Upper lobe of right lung (tissue), 1 donor: Measurements from ENCODE around the gene PAK5. TPM values are rescaled to one million over a fixed set of nuclear protein-coding genes. Genes with fewer than 3 reads are reported as not detected.

Experiments
- ATAC-seq: fragments of 200-7000 bp; cut with Tn5 transposase; one replicate; pipeline ENCODE4 v1.9.1; 2020; ENCODE audit warnings: mild to moderate bottlenecking, moderate library complexity
- DNase-seq: peaks from one replicate; pipeline ENCODE4 v3.0.0-alpha.2; 2020
- H3K27ac ChIP-seq: fragments of 200-600 bp; one replicate; pipeline ENCODE4 v1.8.0; 2022
- H3K27me3 ChIP-seq: fragments of 200-600 bp; one replicate; pipeline ENCODE4 v1.8.0; 2022; ENCODE audit warnings: mild to moderate bottlenecking
- H3K36me3 ChIP-seq: fragments of 200-600 bp; one replicate; pipeline ENCODE4 v1.8.0; 2022
- H3K4me1 ChIP-seq: fragments of 200-600 bp; one replicate; pipeline ENCODE4 v1.8.0; 2022
- H3K4me3 ChIP-seq: fragments of 200-600 bp; one replicate; pipeline ENCODE4 v1.8.0; 2022; ENCODE audit warnings: mild to moderate bottlenecking
- H3K9me3 ChIP-seq: fragments of 200-600 bp; one replicate; pipeline ENCODE4 v1.8.0; 2022
- CTCF ChIP-seq: fragments of 200-600 bp; IDR thresholded peaks from one replicate; pipeline ENCODE4 v1.8.0; 2022; ENCODE audit warnings: antibody characterized with exemption
- intact Hi-C: fragments of 100-400 bp; cut with DNase I; formaldehyde crosslinking; loops from one replicate; pipeline ENCODE4 v1.11.0; 2022
- total RNA-seq: library from RNA; stranded (reverse); fragmentation: NEBNext Ultra II Directional; extraction: Animal tissue kit (Norgen Biotek cat#: 25700); gene quantifications from one replicate; pipeline ENCODE4 v1.2.1, GENCODE V29; 2021
- donor health status: DM: no; HTN: yes; CAD: no; lungs with severe emphysema.

Gene PAK5
- total RNA-seq, 1 donor from 2014 or later = 0.35 TPM

GRCh38 chr20:9510911-9511310 lies 328.0 kb downstream of the PAK5 start:
- Histone ChIP-seq H3K36me3 (no peaks in the 10 kb centered on the region), H3K4me3 (no peak overlapping the region), H3K4me1 (peaks cover 21% of the 10 kb centered on the region), H3K27ac (no peak overlapping the region), H3K27me3 (peaks cover 64% of the 10 kb centered on the region), H3K9me3 (no peaks in the 10 kb centered on the region)
- no peak for ATAC-seq
- no peak for DNase-seq
- intact Hi-C loops = no loop called here
- no peak for TF ChIP-seq CTCF

- peaks cover 58% of the 10 kb centered on the region for H3K27me3 ChIP-seq
- H3K27ac ChIP-seq = no peak overlapping the region
- peaks cover 9% of the 10 kb centered on the region for H3K4me1 ChIP-seq
- TF ChIP-seq CTCF = no peak
- H3K4me3 ChIP-seq = no peak overlapping the region
- DNase-seq (no peak), ATAC-seq (no peak)
- intact Hi-C loops = no loop called here
- H3K9me3 ChIP-seq = no peaks in the 10 kb centered on the region
- no peaks in the 10 kb centered on the region for H3K36me3 ChIP-seq
Measured at GRCh38 chr20:9509246-9509645, 329.6 kb downstream of the PAK5 start.

DNA sequence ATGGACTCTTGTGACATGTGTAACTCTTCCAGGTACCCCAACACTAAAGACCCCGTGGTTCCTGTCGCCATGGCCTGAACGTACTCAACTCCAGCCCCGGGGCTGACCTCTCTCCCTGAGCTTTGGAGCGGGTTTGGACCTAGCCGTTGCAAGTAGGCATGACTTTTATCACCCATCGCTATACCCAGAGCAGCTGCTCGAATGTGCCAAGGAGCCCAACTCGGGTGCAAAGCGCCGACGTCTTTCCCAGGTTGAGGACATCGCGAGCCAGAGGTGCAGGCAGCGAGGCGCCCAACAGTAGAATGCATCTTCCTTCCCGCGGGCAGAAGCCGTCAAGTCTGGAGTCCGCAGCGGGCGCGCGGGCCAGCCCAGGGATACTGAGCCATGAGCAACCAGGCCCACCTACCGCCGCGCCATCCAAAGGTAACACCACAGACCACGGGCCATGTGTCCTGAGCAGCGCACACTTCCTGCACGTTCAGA lies 330.1 kb downstream of the PAK5 start:
- Histone ChIP-seq H3K36me3 (no peaks in the 10 kb centered on the region), H3K9me3 (no peaks in the 10 kb centered on the region), H3K4me3 (no peak overlapping the region), H3K27me3 (peaks cover 55% of the 10 kb centered on the region), H3K4me1 (peaks cover 9% of the 10 kb centered on the region), H3K27ac (no peak overlapping the region)
- intact Hi-C loops = no loop called here
- no peak for TF ChIP-seq CTCF
- ATAC-seq (no peak), DNase-seq (no peak)

DNA sequence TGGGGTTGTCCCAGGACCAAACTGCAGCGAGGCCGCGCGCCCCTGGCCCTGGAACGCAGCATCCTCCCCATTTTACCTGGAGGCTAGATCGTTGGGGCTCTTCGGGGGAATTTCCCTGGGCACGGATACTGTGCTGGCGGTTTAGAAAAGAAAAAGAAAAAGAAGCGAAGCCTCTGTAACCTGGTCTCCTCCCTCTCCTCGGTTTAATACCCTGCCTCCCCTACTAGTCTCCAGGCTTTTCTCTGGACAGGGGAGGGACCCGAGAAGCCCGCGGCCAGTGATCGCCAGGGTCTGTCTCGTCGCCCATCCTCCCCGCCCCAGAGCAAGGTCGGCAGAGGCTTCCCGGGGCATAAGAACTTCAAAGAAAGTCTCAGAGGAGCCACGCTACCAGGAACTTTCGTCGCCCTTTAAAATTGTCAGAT lies 330.6 kb downstream of the PAK5 start:
- H3K36me3 ChIP-seq = no peaks in the 10 kb centered on the region
- no peaks in the 10 kb centered on the region for H3K9me3 ChIP-seq
- peaks cover 9% of the 10 kb centered on the region for H3K4me1 ChIP-seq
- no peak overlapping the region for H3K4me3 ChIP-seq
- H3K27ac ChIP-seq = no peak overlapping the region
- intact Hi-C loops = no loop called here
- TF ChIP-seq CTCF = no peak
- H3K27me3 ChIP-seq = peaks cover 55% of the 10 kb centered on the region
- no peak for DNase-seq
- ATAC-seq = no peak

GRCh38 chr20:9507544-9508239 lies 331.2 kb downstream of the PAK5 start:
- intact Hi-C loops = no loop called here
- Histone ChIP-seq H3K4me1 (peaks cover 9% of the 10 kb centered on the region), H3K27me3 (peaks cover 55% of the 10 kb centered on the region), H3K27ac (no peak overlapping the region), H3K4me3 (no peak overlapping the region), H3K36me3 (no peaks in the 10 kb centered on the region), H3K9me3 (no peaks in the 10 kb centered on the region)
- TF ChIP-seq CTCF = no peak
- ATAC-seq = no peak
- no peak for DNase-seq
